Stimulated activated CD8-positive, alpha-beta memory T cell treated with anti-CD3 and anti-CD28 coated beads, Interleukin-15, amount 100 ng/mL, for 48 hours (primary cell): ENCODE data around the gene DCUN1D4.

Experiments used
- DNase-seq, 2 donors: peaks; one replicate each; pipeline ENCODE4 v3.0.0-alpha.2; 2020; ENCODE audit warnings: low read depth in 2 of 2

The DCUN1D4 gene

GRCh38 chr4:51853027-51853682, 10.2 kb downstream of the DCUN1D4 start:
- DNase-seq: no peak

- no peak for DNase-seq
Measured at GRCh38 chr4:51855270-51855669, 12.3 kb downstream of the DCUN1D4 start.

GRCh38 chr4:51855751-51856150, 12.8 kb downstream of the DCUN1D4 start:
- no peak for DNase-seq

GRCh38 chr4:51858605-51859202, 15.8 kb downstream of the DCUN1D4 start:
- no peak for DNase-seq

- no peak for DNase-seq
Measured at GRCh38 chr4:51859476-51860031, 16.6 kb downstream of the DCUN1D4 start.

GRCh38 chr4:51862199-51862598, 19.2 kb downstream of the DCUN1D4 start:
- DNase-seq: no peak

GRCh38 chr4:51862781-51863180, 19.8 kb downstream of the DCUN1D4 start:
- DNase-seq: no peak

GRCh38 chr4:51865717-51866116, 22.8 kb downstream of the DCUN1D4 start:
- DNase-seq: no peak

GRCh38 chr4:51866835-51867234, 23.9 kb downstream of the DCUN1D4 start:
- no peak for DNase-seq

- no peak for DNase-seq
Measured at GRCh38 chr4:51867689-51868448, 24.9 kb downstream of the DCUN1D4 start.

- DNase-seq: no peak
Measured at GRCh38 chr4:51868449-51868847, 25.5 kb downstream of the DCUN1D4 start.

GRCh38 chr4:51870441-51871188, 27.7 kb downstream of the DCUN1D4 start:
- DNase-seq: no peak

- DNase-seq: no peak
Measured at GRCh38 chr4:51872283-51872997, 29.5 kb downstream of the DCUN1D4 start.

GRCh38 chr4:51874551-51874950, 31.6 kb downstream of the DCUN1D4 start:
- no peak for DNase-seq

GRCh38 chr4:51878431-51878830, 35.5 kb downstream of the DCUN1D4 start:
- DNase-seq: no peak

- DNase-seq: no peak
Measured at GRCh38 chr4:51880016-51880915, 37.3 kb downstream of the DCUN1D4 start.

- no peak for DNase-seq
Measured at GRCh38 chr4:51884055-51884454, 41.1 kb downstream of the DCUN1D4 start.

- no peak for DNase-seq
Measured at GRCh38 chr4:51884606-51885005, 41.7 kb downstream of the DCUN1D4 start.

GRCh38 chr4:51885363-51885762, 42.4 kb downstream of the DCUN1D4 start:
- DNase-seq: no peak

GRCh38 chr4:51890760-51891159, 47.8 kb downstream of the DCUN1D4 start:
- DNase-seq: no peak
